SK-N-SH (cell line): Measurements from ENCODE around the gene OBP2A. TPM values are rescaled to one million over a fixed set of nuclear protein-coding genes. Genes with fewer than 3 reads are reported as not detected.

Source experiments
- CTCF ChIA-PET: fragments of 300-600, 350-600 bp; formaldehyde crosslinking; extraction: SDS; loops from one replicate; lab custom pipeline; 2021; lab: Yijun Ruan, JAX
- POLR2A ChIA-PET: fragments of 350-600 bp; sonication (Branson Sonifier 250); formaldehyde crosslinking; extraction: SDS; loops from one replicate; lab custom pipeline; 2020; ENCODE audit warnings: antibody characterized with exemption, inconsistent platforms; lab: Yijun Ruan, JAX
- DNase-seq: peaks from one replicate; pipeline ENCODE4 v3.0.0; 2012
- H2AFZ ChIP-seq: fragments of 200-600 bp; sonication (generic); 2 replicates; pipeline ENCODE4 v1.8.1; 2016; ENCODE audit warnings: antibody characterized with exemption, mild to moderate bottlenecking, low read depth
- H3F3A ChIP-seq: fragments of 200-600 bp; sonication (generic); replicated peaks from 2 replicates; pipeline ENCODE3; 2016; ENCODE audit warnings: antibody characterized with exemption, mild to moderate bottlenecking; ENCODE audit not compliant: insufficient read depth
- H3K27ac ChIP-seq, 2 experiments: fragments of 200-500 bp in 1 of 2; fragments of 200-600 bp in 1 of 2; sonication (Bioruptor generic) in 1 of 2; sonication (generic), shearing (Covaris generic) in 1 of 2; 2 replicates each; pipeline versions ENCODE4 v1.5.1 to v1.6.1; 2014 to 2016; ENCODE audit warnings: low read depth in 2 of 2, inconsistent platforms in 1 of 2, low read length in 1 of 2, mild to moderate bottlenecking in 1 of 2, mixed read lengths in 1 of 2
- H3K27me3 ChIP-seq: fragments of 200-600 bp; sonication (generic), shearing (Covaris generic); 2 replicates; pipeline ENCODE4 v1.6.1; 2016; ENCODE audit warnings: mixed run types; ENCODE audit not compliant: insufficient read depth
- H3K36me3 ChIP-seq, 2 experiments: fragments of 200-500 bp in 1 of 2; fragments of 200-600 bp in 1 of 2; sonication (Bioruptor generic) in 1 of 2; sonication (generic) in 1 of 2; replicated peaks in 1 of 2; 2 replicates each; pipeline versions ENCODE3 to v1.5.1; 2014 to 2016; ENCODE audit warnings: low read length in 1 of 2, mild to moderate bottlenecking in 1 of 2; ENCODE audit not compliant: insufficient read depth in 2 of 2, control insufficient read depth in 1 of 2
- H3K4me1 ChIP-seq, 2 experiments: fragments of 200-500 bp in 1 of 2; fragments of 200-600 bp in 1 of 2; sonication (Bioruptor generic) in 1 of 2; sonication (generic), shearing (Covaris generic) in 1 of 2; 2 replicates each; pipeline versions ENCODE4 v1.5.1 to v1.6.1; 2014 to 2016; ENCODE audit warnings: low read depth in 1 of 2, low read length in 1 of 2, mixed run types in 1 of 2; ENCODE audit not compliant: insufficient read depth in 2 of 2, control insufficient read depth in 1 of 2
- H3K4me2 ChIP-seq: fragments of 200-600 bp; sonication (generic), shearing (Covaris generic); 2 replicates; pipeline ENCODE4 v1.6.1; 2017; ENCODE audit warnings: mixed run types
- H3K4me3 ChIP-seq, 2 experiments: fragments of 200-500 bp in 1 of 2; fragments of 200-600 bp in 1 of 2; sonication (Bioruptor generic) in 1 of 2; sonication (generic), shearing (Covaris generic) in 1 of 2; 2 replicates each; pipeline versions ENCODE4 v1.5.1 to v1.8.1; 2014 to 2016; ENCODE audit warnings: low read depth in 2 of 2, inconsistent platforms in 1 of 2, low read length in 1 of 2, mild to moderate bottlenecking in 1 of 2, mixed read lengths in 1 of 2, moderate library complexity in 1 of 2
- H3K79me2 ChIP-seq: fragments of 200-600 bp; sonication (generic); 2 replicates; pipeline ENCODE4 v1.8.1; 2017; ENCODE audit warnings: mild to moderate bottlenecking; ENCODE audit not compliant: insufficient read depth
- H3K9ac ChIP-seq: fragments of 200-600 bp; sonication (generic); 2 replicates; pipeline ENCODE4 v1.6.1; 2017; ENCODE audit warnings: mixed run types
- H3K9me2 ChIP-seq: fragments of 200-600 bp; sonication (generic); 2 replicates; pipeline ENCODE4 v1.6.1; 2017; ENCODE audit warnings: mixed run types
- H3K9me3 ChIP-seq: fragments of 200-600 bp; sonication (generic); 2 replicates; pipeline ENCODE4 v1.6.1; 2017; ENCODE audit warnings: mixed run types, mild to moderate bottlenecking, moderate library complexity
- H4K20me1 ChIP-seq: fragments of 200-600 bp; sonication (generic); 2 replicates; pipeline ENCODE4 v1.6.1; 2017; ENCODE audit warnings: mild to moderate bottlenecking, mixed run types; ENCODE audit not compliant: insufficient read depth
- CHD2 ChIP-seq: fragments of 150-350 bp; IDR thresholded peaks from 2 replicates; pipeline ENCODE4 v1.6.1; 2018; ENCODE audit warnings: low read length; ENCODE audit not compliant: partially characterized antibody
- FOXJ3 ChIP-seq: sonication (generic); formaldehyde crosslinking; IDR thresholded peaks from 2 replicates; pipeline ENCODE4 v1.5.1; 2020; ENCODE audit warnings: mild to moderate bottlenecking, missing genetic modification reagents
- FOXM1 ChIP-seq: IDR thresholded peaks from 2 replicates; pipeline ENCODE4 v1.4.0; 2012; ENCODE audit warnings: low read depth, mild to moderate bottlenecking
- GABPA ChIP-seq: IDR thresholded peaks from 2 replicates; pipeline ENCODE4 v1.4.0; 2012; ENCODE audit warnings: low read depth, mild to moderate bottlenecking
- GATA2 ChIP-seq: sonication (generic); formaldehyde crosslinking; IDR thresholded peaks from 2 replicates; pipeline ENCODE4 v1.5.0; 2020; ENCODE audit warnings: mild to moderate bottlenecking, missing genetic modification reagents
- MEF2A ChIP-seq: IDR thresholded peaks from 2 replicates; pipeline ENCODE4 v1.4.0; 2012; ENCODE audit warnings: low read depth, borderline replicate concordance
- MXI1 ChIP-seq: IDR thresholded peaks from 2 replicates; pipeline ENCODE4 v1.6.1; 2012; ENCODE audit warnings: mild to moderate bottlenecking, low read depth, low read length, improper control_type of control experiment
- NFIC ChIP-seq: IDR thresholded peaks from 2 replicates; pipeline ENCODE4 v1.4.0; 2012; ENCODE audit warnings: borderline replicate concordance
- POLR2AphosphoS5 ChIP-seq: IDR thresholded peaks from 2 replicates; pipeline ENCODE4 v1.6.1; 2012; ENCODE audit warnings: low read depth, low read length
- RAD21 ChIP-seq: IDR thresholded peaks from 2 replicates; pipeline ENCODE4 v1.6.1; 2012; ENCODE audit warnings: mild to moderate bottlenecking, low read length
- SIN3A ChIP-seq: IDR thresholded peaks from 2 replicates; pipeline ENCODE4 v1.6.1; 2012; ENCODE audit warnings: low read depth, mild to moderate bottlenecking, low read length, moderate library complexity, borderline replicate concordance
- WGBS: methylation state at CpG from one replicate; pipeline ENCODE4 v1.1.6; 2017; ENCODE audit warnings: low lambda C conversion rate; 5-methylcytosine and 5-hydroxymethylcytosine counted together
- polyA plus RNA-seq, 3 experiments: library from polyadenylated mRNA; depleted of rRNA; stranded (reverse); fragments of >200 nt; gene quantifications; 2 replicates each; pipeline ENCODE4 v1.2.3, GENCODE V29; 2012
- TF ChIP-seq, protein P1 (sequence below): fragments of 200-600 bp; sonication (generic); IDR thresholded peaks from 2 replicates; pipeline ENCODE4 v1.6.1; 2017; ENCODE audit warnings: antibody characterized with exemption, mild to moderate bottlenecking, moderate library complexity
- TF ChIP-seq, protein P2 (sequence below): IDR thresholded peaks from 2 replicates; pipeline ENCODE4 v1.6.1; 2012; ENCODE audit warnings: mild to moderate bottlenecking, low read depth, low read length, moderate library complexity
- TF ChIP-seq, protein P3 (sequence below): IDR thresholded peaks from 2 replicates; pipeline ENCODE4 v1.4.0; 2012; ENCODE audit warnings: low read depth, borderline replicate concordance
- TF ChIP-seq, protein P4 (sequence below): fragments of 150-350 bp; IDR thresholded peaks from 2 replicates; pipeline ENCODE4 v1.6.1; 2016; ENCODE audit warnings: mild to moderate bottlenecking, low read depth, low read length

OBP2A gene
- polyA plus RNA-seq, 1 of the 3 experiments (the other 2 are of a cell fraction), result not detected

DNA sequence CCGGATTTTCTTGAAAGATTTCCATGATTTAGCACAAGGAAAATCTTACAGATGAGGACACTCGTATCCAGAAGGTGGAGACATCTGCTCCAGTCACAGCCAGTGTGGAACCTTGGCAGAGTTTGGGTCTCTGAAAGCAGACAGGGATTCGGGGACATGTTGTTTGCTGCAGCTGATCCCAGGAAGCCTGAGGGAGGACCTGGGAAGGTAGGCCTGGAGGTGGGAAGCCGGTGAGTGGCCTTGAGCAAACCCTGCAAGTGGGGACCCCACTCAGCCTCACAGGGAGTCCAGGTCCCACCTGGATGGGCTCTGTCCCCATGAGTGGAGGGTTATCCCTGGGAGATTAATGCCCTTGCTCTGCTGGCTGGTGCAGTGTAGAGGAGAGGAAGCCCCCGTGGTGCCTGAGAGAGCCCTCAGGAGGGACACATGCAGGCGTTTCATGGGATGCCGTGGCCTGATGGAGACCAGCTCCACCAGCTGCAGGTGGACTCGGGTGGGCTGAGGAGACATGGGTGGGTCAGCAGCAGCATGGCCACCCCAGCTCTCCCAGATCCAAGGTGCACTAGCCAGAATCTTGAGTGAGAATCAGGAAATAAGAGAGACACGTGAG, 37.6 kb upstream of the OBP2A start:
- Histone ChIP-seq H3K4me3 (no peak overlapping the region), H3K36me3 (peaks cover 3 to 19% of the 10 kb centered on the region in 2 experiments), H3F3A (no peaks in the 10 kb centered on the region), H3K9ac (no peak overlapping the region), H3K27ac (no peak overlapping the region), H3K4me2 (no peak overlapping the region), H3K9me3 (no peaks in the 10 kb centered on the region), H3K27me3 (no peaks in the 10 kb centered on the region), H2AFZ (no peak overlapping the region), H4K20me1 (peaks cover 15% of the 10 kb centered on the region), H3K9me2 (no peaks in the 10 kb centered on the region), H3K4me1 (no peaks in the 10 kb centered on the region; a peak in 2 of 4 replicates), H3K79me2 (no peaks in the 10 kb centered on the region)
- ChIA-PET POLR2A (no interaction called here), CTCF (interaction anchor here (1.0 kb wide), 1 partner anchor 27 kb away, joined by 3 read pairs; no protein-coding TSS in a partner anchor)
- TF ChIP-seq RAD21 (no peak), FOXJ3 (no peak), NFIC (no peak), POLR2AphosphoS5 (no peak), MEF2A (no peak), FOXM1 (no peak), MXI1 (no peak), SIN3A (no peak), CHD2 (no peak), GATA2 (CRISPR knock-in tag) (no peak), GABPA (no peak)
- TF ChIP-seq, protein P1, sequence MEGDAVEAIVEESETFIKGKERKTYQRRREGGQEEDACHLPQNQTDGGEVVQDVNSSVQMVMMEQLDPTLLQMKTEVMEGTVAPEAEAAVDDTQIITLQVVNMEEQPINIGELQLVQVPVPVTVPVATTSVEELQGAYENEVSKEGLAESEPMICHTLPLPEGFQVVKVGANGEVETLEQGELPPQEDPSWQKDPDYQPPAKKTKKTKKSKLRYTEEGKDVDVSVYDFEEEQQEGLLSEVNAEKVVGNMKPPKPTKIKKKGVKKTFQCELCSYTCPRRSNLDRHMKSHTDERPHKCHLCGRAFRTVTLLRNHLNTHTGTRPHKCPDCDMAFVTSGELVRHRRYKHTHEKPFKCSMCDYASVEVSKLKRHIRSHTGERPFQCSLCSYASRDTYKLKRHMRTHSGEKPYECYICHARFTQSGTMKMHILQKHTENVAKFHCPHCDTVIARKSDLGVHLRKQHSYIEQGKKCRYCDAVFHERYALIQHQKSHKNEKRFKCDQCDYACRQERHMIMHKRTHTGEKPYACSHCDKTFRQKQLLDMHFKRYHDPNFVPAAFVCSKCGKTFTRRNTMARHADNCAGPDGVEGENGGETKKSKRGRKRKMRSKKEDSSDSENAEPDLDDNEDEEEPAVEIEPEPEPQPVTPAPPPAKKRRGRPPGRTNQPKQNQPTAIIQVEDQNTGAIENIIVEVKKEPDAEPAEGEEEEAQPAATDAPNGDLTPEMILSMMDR, result no peak
- TF ChIP-seq, protein P2, sequence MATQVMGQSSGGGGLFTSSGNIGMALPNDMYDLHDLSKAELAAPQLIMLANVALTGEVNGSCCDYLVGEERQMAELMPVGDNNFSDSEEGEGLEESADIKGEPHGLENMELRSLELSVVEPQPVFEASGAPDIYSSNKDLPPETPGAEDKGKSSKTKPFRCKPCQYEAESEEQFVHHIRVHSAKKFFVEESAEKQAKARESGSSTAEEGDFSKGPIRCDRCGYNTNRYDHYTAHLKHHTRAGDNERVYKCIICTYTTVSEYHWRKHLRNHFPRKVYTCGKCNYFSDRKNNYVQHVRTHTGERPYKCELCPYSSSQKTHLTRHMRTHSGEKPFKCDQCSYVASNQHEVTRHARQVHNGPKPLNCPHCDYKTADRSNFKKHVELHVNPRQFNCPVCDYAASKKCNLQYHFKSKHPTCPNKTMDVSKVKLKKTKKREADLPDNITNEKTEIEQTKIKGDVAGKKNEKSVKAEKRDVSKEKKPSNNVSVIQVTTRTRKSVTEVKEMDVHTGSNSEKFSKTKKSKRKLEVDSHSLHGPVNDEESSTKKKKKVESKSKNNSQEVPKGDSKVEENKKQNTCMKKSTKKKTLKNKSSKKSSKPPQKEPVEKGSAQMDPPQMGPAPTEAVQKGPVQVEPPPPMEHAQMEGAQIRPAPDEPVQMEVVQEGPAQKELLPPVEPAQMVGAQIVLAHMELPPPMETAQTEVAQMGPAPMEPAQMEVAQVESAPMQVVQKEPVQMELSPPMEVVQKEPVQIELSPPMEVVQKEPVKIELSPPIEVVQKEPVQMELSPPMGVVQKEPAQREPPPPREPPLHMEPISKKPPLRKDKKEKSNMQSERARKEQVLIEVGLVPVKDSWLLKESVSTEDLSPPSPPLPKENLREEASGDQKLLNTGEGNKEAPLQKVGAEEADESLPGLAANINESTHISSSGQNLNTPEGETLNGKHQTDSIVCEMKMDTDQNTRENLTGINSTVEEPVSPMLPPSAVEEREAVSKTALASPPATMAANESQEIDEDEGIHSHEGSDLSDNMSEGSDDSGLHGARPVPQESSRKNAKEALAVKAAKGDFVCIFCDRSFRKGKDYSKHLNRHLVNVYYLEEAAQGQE, result no peak
- TF ChIP-seq, protein P3, sequence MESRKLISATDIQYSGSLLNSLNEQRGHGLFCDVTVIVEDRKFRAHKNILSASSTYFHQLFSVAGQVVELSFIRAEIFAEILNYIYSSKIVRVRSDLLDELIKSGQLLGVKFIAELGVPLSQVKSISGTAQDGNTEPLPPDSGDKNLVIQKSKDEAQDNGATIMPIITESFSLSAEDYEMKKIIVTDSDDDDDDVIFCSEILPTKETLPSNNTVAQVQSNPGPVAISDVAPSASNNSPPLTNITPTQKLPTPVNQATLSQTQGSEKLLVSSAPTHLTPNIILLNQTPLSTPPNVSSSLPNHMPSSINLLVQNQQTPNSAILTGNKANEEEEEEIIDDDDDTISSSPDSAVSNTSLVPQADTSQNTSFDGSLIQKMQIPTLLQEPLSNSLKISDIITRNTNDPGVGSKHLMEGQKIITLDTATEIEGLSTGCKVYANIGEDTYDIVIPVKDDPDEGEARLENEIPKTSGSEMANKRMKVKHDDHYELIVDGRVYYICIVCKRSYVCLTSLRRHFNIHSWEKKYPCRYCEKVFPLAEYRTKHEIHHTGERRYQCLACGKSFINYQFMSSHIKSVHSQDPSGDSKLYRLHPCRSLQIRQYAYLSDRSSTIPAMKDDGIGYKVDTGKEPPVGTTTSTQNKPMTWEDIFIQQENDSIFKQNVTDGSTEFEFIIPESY, result no peak
- TF ChIP-seq, protein P4, sequence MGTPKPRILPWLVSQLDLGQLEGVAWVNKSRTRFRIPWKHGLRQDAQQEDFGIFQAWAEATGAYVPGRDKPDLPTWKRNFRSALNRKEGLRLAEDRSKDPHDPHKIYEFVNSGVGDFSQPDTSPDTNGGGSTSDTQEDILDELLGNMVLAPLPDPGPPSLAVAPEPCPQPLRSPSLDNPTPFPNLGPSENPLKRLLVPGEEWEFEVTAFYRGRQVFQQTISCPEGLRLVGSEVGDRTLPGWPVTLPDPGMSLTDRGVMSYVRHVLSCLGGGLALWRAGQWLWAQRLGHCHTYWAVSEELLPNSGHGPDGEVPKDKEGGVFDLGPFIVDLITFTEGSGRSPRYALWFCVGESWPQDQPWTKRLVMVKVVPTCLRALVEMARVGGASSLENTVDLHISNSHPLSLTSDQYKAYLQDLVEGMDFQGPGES, result no peak
- WGBS, result 69% methylated on average over 9 of the region's 9 CpGs
- DNase-seq, result peak; percentile 8
